ENCODE data around the gene EXOC7. TPM values are rescaled to one million over a fixed set of nuclear protein-coding genes. Genes with fewer than 3 reads are reported as not detected.
A peak's percentile ranks its signal among the peaks of the same experiment; 100 is the strongest.

EXOC7 gene
- total RNA-seq, 1 experiment from 2014 or later, result 160 TPM

- Histone ChIP-seq H3T11ph (ENCODE audit: low read length) (no peak overlapping the region), H3K23ac (ENCODE audit: insufficient read length, low read depth, low read length) (no peak overlapping the region), H3K4me1 (ENCODE audit: insufficient read depth, low read length) (peaks cover 6% of the 10 kb centered on the region), H3K14ac (ENCODE audit: insufficient read depth, low read length) (no peak overlapping the region), H3K79me1 (ENCODE audit: insufficient read depth, low read depth, low read length, poor library complexity, severe bottlenecking) (no peaks in the 10 kb centered on the region), H2BK120ac (ENCODE audit: low read depth, low read length, poor library complexity, severe bottlenecking) (no peak overlapping the region), H2BK15ac (ENCODE audit: low read depth, low read length) (no peak overlapping the region), H4K5ac (ENCODE audit: insufficient read length, low read depth, low read length) (no peak overlapping the region), H3K23me2 (ENCODE audit: insufficient read length, low read depth, low read length, poor library complexity, severe bottlenecking) (peaks cover 11% of the 10 kb centered on the region), H3K4me2 (ENCODE audit: insufficient read depth, insufficient read length, low read length) (no peak overlapping the region), H3K27ac (ENCODE audit: insufficient read length, low read depth, low read length) (no peak overlapping the region), H3K18ac (ENCODE audit: insufficient read length, low read depth, low read length) (no peak overlapping the region), H2AK5ac (ENCODE audit: insufficient read length, low read length) (no peak overlapping the region), H2BK12ac (ENCODE audit: insufficient read length, low read depth, low read length) (no peak overlapping the region), H3K4ac (ENCODE audit: low read depth, low read length) (no peak overlapping the region), H2AFZ (ENCODE audit: low read length) (no peak overlapping the region), H3K9ac (ENCODE audit: extremely low read depth, insufficient read length, low read length) (no peak overlapping the region), H4K91ac (ENCODE audit: insufficient read length, low read depth, low read length) (no peak overlapping the region), H4K8ac (replicated peaks; ENCODE audit: insufficient read length, low read depth, low read length) (no peak overlapping the region), H3K9me3 (ENCODE audit: control insufficient read depth, low read depth, low read length) (no peaks in the 10 kb centered on the region), H2BK5ac (ENCODE audit: insufficient read length, low read length) (no peak overlapping the region), H3K56ac (ENCODE audit: insufficient read length, low read depth, low read length) (no peak overlapping the region), H3K79me2 (ENCODE audit: insufficient read depth, low read length) (no peaks in the 10 kb centered on the region), H3K27me3 (ENCODE audit: insufficient read depth, low read length) (no peaks in the 10 kb centered on the region), H4K20me1 (ENCODE audit: control insufficient read depth, insufficient read depth, insufficient read length) (peaks cover 4% of the 10 kb centered on the region), H2BK20ac (ENCODE audit: low read depth, low read length, poor library complexity, severe bottlenecking) (no peak overlapping the region)
- peaks cover 0 to 3% of the 10 kb centered on the region in 2 experiments; a peak in 1 of 5 replicates for H3K9me3 Mint-ChIP-seq
- H3K27me3 Mint-ChIP-seq (ENCODE audit: low read depth), result no peaks in the 10 kb centered on the region; the same call in none of the 2 replicates
- DNase-seq, result peak; percentile 28
- H3K4me1 Mint-ChIP-seq, result peaks cover 18 to 29% of the 10 kb centered on the region in 2 experiments
- H3K4me3 Mint-ChIP-seq, result peak overlapping the region in 1 of 2 experiments; percentile 59; a peak in 3 of 5 replicates
- peaks cover 14 to 24% (median 17%) of the 10 kb centered on the region in 3 experiments for H3K36me3 Mint-ChIP-seq (ENCODE audit: insufficient read depth in 1 of 3, low read depth in 3 of 3)
- H3K27ac Mint-ChIP-seq, result peak overlapping the region in 1 of 3 experiments; percentile 73; a peak in 2 of 7 replicates
- WGBS (ENCODE audit: extremely low coverage, insufficient read length, low lambda C conversion rate), result no CpG with 5 or more reads among the region's 5 CpGs
- TF ChIP-seq CTCF (conservative IDR thresholded peaks at IDR 0.05), result no peak
Observed at GRCh38 chr17:76104896-76105231, 1.3 kb upstream of the EXOC7 start.
